RWPE1 (cell line): ENCODE measurements around the gene SORCS1.

ENCODE experiments used
- CTCF ChIA-PET: fragments of 350-600 bp; sonication (Branson Sonifier 250); formaldehyde crosslinking; extraction: SDS; loops from one replicate; lab custom pipeline; 2021; lab: Yijun Ruan, JAX
- POLR2A ChIA-PET: fragments of 400-600 bp; formaldehyde crosslinking; extraction: SDS; loops from one replicate; lab custom pipeline; 2020; ENCODE audit warnings: antibody characterized with exemption; ENCODE audit not compliant: low non-redundant PET; lab: Yijun Ruan, JAX
- DNase-seq: peaks from one replicate; pipeline ENCODE4 v3.0.0; 2012; ENCODE audit warnings: low spot score
- H3K27ac ChIP-seq: fragments of 450-650 bp; 2 replicates; pipeline ENCODE4 v1.5.1; 2017
- TF ChIP-seq, protein P1 (sequence below): fragments of 450-650 bp; conservative IDR thresholded peaks from 2 replicates; pipeline ENCODE4 v1.5.1; 2017; ENCODE audit warnings: low read depth, mild to moderate bottlenecking

SORCS1 gene

DNA sequence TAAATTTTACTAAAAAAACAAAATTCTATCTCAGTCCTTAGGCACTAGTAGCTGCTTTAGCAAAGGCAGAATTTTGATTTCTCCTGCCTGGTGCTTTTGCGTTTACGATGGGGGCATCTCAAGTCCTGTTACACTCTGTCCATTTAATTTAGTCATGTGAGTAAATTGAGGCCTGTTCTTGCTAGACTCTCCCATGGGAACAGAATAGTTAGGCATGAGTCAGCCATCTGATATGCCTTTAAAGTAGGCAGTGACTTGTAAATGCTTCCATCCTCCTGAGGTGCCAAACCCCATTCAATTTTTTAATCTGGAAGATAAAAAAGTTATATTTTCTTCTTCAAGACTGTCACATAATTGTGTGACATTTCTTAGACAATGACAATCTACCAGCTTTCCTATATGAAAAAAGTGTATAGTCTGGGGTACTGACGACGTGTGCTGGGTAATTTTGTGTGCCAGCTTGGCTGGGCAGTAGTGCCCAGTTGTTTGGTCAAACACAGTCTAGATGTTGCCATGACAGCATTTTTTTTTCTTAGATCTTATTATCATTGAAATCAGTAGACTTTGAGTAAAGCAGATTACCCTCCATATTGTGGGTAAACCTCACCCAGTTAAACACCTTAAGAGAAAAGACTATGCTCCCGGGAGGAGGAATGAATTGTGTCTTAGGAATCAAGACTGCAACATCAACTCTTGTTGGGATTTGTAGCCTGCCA lies 603.4 kb downstream of the SORCS1 start:
- H3K27ac ChIP-seq: no peak overlapping the region
- TF ChIP-seq, protein P1, sequence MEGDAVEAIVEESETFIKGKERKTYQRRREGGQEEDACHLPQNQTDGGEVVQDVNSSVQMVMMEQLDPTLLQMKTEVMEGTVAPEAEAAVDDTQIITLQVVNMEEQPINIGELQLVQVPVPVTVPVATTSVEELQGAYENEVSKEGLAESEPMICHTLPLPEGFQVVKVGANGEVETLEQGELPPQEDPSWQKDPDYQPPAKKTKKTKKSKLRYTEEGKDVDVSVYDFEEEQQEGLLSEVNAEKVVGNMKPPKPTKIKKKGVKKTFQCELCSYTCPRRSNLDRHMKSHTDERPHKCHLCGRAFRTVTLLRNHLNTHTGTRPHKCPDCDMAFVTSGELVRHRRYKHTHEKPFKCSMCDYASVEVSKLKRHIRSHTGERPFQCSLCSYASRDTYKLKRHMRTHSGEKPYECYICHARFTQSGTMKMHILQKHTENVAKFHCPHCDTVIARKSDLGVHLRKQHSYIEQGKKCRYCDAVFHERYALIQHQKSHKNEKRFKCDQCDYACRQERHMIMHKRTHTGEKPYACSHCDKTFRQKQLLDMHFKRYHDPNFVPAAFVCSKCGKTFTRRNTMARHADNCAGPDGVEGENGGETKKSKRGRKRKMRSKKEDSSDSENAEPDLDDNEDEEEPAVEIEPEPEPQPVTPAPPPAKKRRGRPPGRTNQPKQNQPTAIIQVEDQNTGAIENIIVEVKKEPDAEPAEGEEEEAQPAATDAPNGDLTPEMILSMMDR: no peak
- CTCF ChIA-PET: interaction anchor here (0.5 to 0.6 kb wide), 2 partner anchors 10 to 11 kb away, joined by 4 to 5 read pairs; no protein-coding TSS in a partner anchor
- POLR2A ChIA-PET: no interaction called here
- DNase-seq: peak; percentile 63

DNA sequence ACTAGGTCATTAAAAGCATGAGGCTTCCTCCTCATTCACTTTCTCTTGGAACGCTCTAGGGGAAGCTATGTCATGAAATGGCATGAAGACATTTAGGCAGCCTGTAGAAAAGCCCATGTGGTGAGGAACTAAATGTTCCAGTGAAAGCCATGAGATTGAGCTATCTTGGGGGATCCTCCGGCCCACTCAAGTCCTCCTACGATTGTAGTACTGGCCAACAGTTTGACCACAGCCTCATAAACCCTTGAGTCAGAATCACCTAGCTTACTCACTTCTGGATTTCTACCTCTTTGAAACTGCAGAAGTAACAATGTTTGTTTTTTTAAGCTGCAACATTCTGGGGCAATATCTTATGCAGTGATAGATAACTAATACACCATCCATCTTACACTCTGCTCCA lies 605.1 kb downstream of the SORCS1 start:
- ChIA-PET CTCF (interaction anchor here (0.6 to 0.7 kb wide), 2 partner anchors 36 to 1550 kb away, joined by 3 read pairs; no protein-coding TSS in a partner anchor), POLR2A (no interaction called here)
- TF ChIP-seq, protein P1: no peak
- DNase-seq: no peak
- no peak overlapping the region for H3K27ac ChIP-seq

DNA sequence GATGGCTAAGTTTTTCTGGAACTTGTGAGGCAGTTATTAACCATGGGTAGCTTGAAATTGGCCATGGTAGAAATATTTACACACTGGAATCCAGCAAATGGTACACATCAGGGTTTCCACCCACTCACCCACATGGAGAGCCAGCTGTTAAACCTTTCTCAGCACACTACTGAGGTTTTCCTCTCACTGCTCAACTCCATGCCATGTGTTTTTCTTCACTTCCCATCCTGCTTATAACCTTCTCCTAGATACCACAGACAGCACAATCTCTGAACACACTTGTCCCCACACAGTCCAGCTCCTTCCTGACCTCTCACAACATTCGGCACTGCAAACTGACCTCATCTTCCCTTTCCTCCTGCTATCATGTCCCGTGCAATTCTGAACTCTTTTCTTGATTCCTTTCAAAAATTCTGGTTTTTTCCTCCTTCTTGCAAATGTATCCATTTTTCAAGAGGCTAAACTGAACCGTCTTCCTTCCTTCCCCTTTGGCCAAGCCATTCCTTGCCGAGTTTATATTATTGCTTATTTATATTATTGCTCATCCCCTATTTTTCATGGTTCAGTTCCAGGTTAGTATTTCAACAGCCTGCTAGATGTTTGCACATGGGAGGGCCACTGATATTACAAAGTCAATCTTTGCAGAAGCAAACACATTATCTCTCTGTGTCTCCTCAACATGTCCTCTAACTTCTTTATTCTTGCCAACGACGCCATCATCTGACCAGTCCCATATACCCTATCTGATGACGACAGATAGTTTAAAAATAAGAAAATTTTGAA lies 606.4 kb downstream of the SORCS1 start:
- POLR2A ChIA-PET: no interaction called here
- TF ChIP-seq, protein P1: no peak
- no peak for DNase-seq
- CTCF ChIA-PET: interaction anchor here (0.6 kb wide), 1 partner anchor 179 kb away, joined by 4 read pairs; no protein-coding TSS in a partner anchor
- no peak overlapping the region for H3K27ac ChIP-seq

DNA sequence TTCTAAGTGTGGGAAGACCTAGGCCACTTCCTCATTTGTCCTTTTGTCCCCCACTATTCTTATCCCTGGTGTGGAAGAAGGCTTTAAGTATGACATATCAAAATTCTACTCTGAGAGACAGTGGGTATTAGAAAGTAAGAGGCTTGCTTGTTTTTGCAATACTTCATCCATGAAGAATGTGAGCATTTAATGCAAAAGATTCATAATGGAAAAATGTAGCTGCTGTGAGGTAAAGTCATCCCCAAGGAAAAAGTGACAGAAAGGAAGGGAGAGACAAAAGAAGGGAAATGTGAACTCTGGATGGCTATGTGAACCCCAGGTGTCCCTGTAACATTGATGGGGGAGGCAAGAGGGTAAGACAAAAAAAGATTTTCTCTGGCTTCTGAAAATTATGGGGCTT lies 607.5 kb downstream of the SORCS1 start:
- H3K27ac ChIP-seq: no peak overlapping the region

DNA sequence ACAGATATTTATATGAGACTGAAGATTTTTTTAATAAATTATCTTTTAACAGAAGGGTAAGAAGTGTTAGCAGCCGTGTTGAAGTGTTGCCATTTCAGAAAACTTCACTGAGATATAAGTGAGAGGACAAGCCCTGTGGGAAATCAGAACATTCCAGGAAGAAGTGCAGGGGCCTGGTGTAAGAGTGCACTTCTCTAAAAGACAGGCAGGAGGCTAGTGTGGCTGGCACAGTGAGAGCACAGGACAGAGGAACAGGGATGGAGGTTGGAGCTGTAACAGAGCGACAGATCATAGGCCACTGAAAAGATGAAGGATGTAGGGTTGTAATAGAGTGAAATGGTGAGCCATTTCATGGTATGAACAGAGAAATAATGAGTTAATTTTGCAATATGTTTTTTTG lies 608.9 kb downstream of the SORCS1 start:
- ChIA-PET POLR2A (no interaction called here), CTCF (interaction anchor here (0.5 to 0.6 kb wide), 2 partner anchors 13 to 86 kb away, joined by 4 to 5 read pairs; no protein-coding TSS in a partner anchor)
- no peak overlapping the region for H3K27ac ChIP-seq
- no peak for DNase-seq
- TF ChIP-seq, protein P1: no peak

More for the DNA sequence above, 607.5 kb downstream of the SORCS1 start:
- no peak for DNase-seq
- ChIA-PET CTCF (no interaction called here), POLR2A (no interaction called here)
- TF ChIP-seq, protein P1: no peak

DNA sequence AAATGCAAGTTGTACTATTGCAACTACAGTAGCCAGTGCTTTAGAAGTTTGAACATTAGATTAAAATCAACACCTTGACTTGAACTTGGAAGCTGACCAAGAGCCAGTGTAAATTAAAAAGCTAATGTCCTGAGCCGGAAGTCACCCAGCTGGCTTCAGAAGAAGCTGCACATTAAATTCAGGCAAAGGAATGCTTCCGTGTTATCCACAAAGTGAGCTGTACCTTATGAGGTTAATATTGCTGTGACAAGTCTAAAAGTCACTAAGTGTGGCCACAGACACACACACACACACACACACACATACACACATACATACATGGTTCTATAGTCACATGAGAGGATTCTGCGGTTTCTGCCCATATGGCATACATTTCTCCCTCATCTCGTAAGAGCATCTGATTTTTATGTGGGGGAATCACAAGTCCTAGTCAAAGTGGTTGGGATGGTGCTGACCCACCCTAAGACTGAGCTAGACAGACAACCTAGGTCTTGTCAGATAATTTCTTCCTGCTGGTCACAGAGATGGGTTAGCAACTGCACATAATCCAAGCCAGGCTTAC lies 612.9 kb downstream of the SORCS1 start:
- POLR2A ChIA-PET: no interaction called here
- no peak for DNase-seq
- TF ChIP-seq, protein P1: no peak
- CTCF ChIA-PET: interaction anchor here (0.8 kb wide), 1 partner anchor 16 kb away, joined by 3 read pairs; no protein-coding TSS in a partner anchor
- no peak overlapping the region for H3K27ac ChIP-seq
